ENCODE measurements around the gene CRADD.

CRADD gene

DNA sequence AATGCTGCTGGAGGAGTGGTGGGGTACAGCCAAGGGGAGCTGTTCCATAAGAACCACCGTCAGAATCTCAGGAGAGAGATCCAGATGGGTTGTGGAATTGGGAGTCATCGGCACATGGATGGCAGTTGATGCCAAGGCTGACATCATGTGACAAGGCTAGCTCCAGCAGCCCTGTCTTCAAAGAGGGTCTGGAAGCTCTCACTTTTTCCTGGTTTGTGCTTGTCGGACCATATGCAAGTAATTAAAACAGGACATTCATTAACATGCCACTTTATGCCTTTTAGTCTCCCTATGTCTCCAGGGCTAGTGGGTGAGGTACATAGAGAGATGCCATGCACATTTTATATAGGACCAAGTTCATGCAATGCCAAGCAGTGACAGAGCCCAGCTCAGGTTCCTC is 211.8 kb downstream of the CRADD start:
- H3K4me3 ChIP-seq (ENCODE audit: low read length), result no peak overlapping the region
- no peak for TF ChIP-seq CTCF (conservative IDR thresholded peaks at IDR 0.05; ENCODE audit: low read length)
- DNase-seq (ENCODE audit: low read depth), result no peak

GRCh38 chr12:93889516-93890212 is 212.5 kb downstream of the CRADD start:
- DNase-seq (ENCODE audit: low read depth), result no peak
- no peak for TF ChIP-seq CTCF (conservative IDR thresholded peaks at IDR 0.05; ENCODE audit: low read length)
- no peak overlapping the region for H3K4me3 ChIP-seq (ENCODE audit: low read length)

DNA sequence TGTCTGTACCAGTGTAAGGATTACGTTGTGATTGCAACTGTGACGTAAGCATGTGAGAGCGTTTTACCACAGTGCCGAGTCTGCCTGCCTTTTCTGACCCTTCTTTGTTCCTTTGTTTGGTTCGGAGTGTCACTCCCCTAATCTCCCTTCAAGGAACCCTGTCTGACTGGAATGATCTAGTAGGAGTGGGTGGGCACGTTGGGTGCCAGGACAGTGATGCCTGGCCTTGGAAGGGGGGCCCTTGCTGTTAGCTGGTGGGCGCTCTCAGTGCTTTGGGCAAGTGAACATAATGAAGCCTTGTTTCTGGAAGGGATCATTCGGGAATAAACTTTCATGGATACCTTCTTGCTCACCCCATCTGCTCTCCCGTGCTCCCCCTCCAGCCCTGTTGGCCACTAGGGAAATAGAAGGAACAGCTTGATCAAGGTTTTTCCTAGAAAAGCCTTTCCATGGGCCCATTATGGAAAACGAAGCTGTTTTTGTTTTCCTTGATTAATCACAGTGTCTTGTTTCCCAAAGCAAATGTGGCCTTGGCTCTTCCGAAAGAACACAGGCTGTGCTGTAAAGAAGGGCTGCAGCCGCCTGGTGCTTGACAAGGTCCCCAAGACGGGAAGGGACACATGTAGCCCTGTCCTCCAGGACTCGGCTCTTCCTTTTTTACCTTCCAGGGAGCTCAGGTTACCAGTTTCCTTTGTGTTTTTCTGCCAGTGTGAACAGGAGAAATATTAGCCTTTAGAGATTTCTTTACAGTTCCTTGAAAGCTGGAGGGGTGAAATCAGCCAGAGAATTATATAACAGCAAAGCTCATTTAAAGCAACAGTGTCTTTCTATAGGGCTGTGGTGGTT is 215.5 kb downstream of the CRADD start:
- no peak for DNase-seq (ENCODE audit: low read depth)
- TF ChIP-seq CTCF (conservative IDR thresholded peaks at IDR 0.05; ENCODE audit: low read length), result no peak
- H3K4me3 ChIP-seq (ENCODE audit: low read length), result no peak overlapping the region

DNA sequence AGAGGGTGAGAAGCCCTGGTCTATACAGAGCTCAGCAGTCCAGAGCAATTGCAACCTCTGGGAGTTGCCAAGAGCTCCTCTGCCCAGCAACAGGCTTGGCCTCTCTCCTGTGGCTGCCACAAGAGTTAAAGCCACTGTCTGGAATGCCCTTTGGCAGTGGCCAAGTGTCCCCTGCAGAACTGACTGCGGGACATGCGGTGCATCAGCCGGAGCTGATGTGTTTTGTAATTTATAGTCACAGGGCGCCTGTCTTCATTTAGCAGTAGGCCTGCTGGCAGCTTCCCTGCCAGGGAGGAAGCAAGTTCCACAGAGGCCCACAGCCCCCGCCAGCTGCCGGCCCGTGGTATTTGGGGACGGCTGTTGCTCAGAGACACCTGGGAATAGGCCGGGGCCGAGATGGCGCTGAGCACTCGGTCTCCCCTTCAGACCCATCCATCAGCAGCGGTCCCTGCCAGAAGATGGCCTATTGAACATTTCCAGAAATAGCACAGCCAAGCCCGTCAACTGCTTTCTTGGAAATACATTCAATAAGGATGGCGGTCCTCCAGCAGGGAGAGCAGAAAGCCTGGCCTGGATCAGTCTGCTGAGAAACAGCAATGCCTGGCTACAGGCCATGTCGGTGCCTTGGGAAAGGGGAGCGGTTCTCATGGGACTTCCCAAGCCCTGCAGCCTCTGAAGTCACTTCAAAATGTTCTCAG is 217.4 kb downstream of the CRADD start:
- no peak for TF ChIP-seq CTCF (conservative IDR thresholded peaks at IDR 0.05; ENCODE audit: low read length)
- DNase-seq (ENCODE audit: low read depth), result peak; percentile 86
- H3K4me3 ChIP-seq (ENCODE audit: low read length), result no peak overlapping the region

DNA sequence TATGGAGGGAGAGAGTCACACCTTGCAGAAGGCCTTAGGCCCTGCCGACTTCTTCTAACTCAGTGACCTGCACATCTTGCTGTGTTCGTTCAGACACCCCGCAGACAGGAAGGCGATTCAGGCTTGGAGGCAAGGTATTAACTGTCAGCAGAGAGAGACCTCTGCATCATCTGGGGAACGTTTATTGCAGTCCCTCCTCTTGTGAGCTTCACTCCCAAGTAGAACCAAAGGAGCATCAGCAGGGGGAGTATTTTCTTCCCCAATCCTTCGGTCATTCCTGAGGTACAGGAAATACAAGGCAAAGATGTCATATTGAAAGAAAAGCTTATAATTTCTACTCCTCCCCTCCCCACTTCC is 217.9 kb downstream of the CRADD start:
- peak; percentile 64 for DNase-seq (ENCODE audit: low read depth)
- TF ChIP-seq CTCF (conservative IDR thresholded peaks at IDR 0.05; ENCODE audit: low read length), result peak; percentile 46
- no peak overlapping the region for H3K4me3 ChIP-seq (ENCODE audit: low read length)

GRCh38 chr12:93896427-93896826 is 219.3 kb downstream of the CRADD start:
- TF ChIP-seq CTCF (conservative IDR thresholded peaks at IDR 0.05; ENCODE audit: low read length), result peak; percentile 38
- H3K4me3 ChIP-seq (ENCODE audit: low read length), result no peak overlapping the region
- DNase-seq (ENCODE audit: low read depth), result peak; percentile 53
